Suprapubic skin (tissue), 4 donors: ENCODE results near the gene EPHA4.

ENCODE experiments used
- EP300 ChIP-seq: sonication (generic); formaldehyde crosslinking; IDR thresholded peaks from one replicate; pipeline ENCODE4 v1.6.1; 2017; ENCODE audit warnings: antibody characterized with exemption
- POLR2A ChIP-seq, 2 donors: fragments of 450-650 bp; IDR thresholded peaks; one replicate each; pipeline ENCODE4 v1.6.1; 2017; ENCODE audit warnings: antibody characterized with exemption in 2 of 2, mild to moderate bottlenecking in 2 of 2, moderate library complexity in 2 of 2
- POLR2AphosphoS5 ChIP-seq, 3 donors: sonication (generic); formaldehyde crosslinking; IDR thresholded peaks; one replicate each; pipeline ENCODE4 v1.6.1; 2017; ENCODE audit warnings: antibody characterized with exemption in 3 of 3
- TF ChIP-seq, protein P1 (sequence below), 2 donors: fragments of 200-600 bp in 1 of 2; fragments of 450-650 bp in 1 of 2; sonication (generic) in 1 of 2; IDR thresholded peaks; one replicate each; pipeline ENCODE4 v1.5.1; 2016 to 2019; ENCODE audit warnings: antibody characterized with exemption in 2 of 2, mild to moderate bottlenecking in 1 of 2, moderate library complexity in 1 of 2

- TF ChIP-seq, protein P1, sequence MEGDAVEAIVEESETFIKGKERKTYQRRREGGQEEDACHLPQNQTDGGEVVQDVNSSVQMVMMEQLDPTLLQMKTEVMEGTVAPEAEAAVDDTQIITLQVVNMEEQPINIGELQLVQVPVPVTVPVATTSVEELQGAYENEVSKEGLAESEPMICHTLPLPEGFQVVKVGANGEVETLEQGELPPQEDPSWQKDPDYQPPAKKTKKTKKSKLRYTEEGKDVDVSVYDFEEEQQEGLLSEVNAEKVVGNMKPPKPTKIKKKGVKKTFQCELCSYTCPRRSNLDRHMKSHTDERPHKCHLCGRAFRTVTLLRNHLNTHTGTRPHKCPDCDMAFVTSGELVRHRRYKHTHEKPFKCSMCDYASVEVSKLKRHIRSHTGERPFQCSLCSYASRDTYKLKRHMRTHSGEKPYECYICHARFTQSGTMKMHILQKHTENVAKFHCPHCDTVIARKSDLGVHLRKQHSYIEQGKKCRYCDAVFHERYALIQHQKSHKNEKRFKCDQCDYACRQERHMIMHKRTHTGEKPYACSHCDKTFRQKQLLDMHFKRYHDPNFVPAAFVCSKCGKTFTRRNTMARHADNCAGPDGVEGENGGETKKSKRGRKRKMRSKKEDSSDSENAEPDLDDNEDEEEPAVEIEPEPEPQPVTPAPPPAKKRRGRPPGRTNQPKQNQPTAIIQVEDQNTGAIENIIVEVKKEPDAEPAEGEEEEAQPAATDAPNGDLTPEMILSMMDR (IDR thresholded peaks at IDR 0.05) = no peak
- no peak for TF ChIP-seq POLR2A (IDR thresholded peaks at IDR 0.05)
- no peak for TF ChIP-seq EP300
- TF ChIP-seq POLR2AphosphoS5 (IDR thresholded peaks at IDR 0.05) = no peak
These were observed 192.0 kb downstream of the EPHA4 start for GRCh38 chr2:221380062-221380461.
